Endothelial cell of umbilical vein (primary cell): ENCODE measurements around the gene GLTP. TPM values are rescaled to one million over a fixed set of nuclear protein-coding genes. Genes with fewer than 3 reads are reported as not detected.

Experiments used
- BruUV-seq: library from RNA; stranded (reverse); fragments of 400-500 nt; replicated peaks from 2 replicates; lab custom pipeline; 2021; lab: Mats Ljungman, UMichigan
- CTCF ChIA-PET: fragments of 300-600, 350-600 bp; sonication (Branson Sonifier 250); formaldehyde crosslinking; loops from one replicate; lab custom pipeline; 2021; ENCODE audit warnings: antibody characterized with exemption, inconsistent platforms; lab: Charles Lee
- POLR2A ChIA-PET: fragments of 300-600, 350-600 bp; sonication (Branson Sonifier 250); formaldehyde crosslinking; loops from one replicate; lab custom pipeline; 2021; ENCODE audit warnings: antibody characterized with exemption, inconsistent platforms; lab: Charles Lee
- DNase-seq: peaks from one replicate; pipeline ENCODE4 v3.0.0-alpha.2; 2011; ENCODE audit warnings: low read depth, low spot score
- FAIRE-seq: peaks from 2 replicates; lab custom pipeline; 2011; peaks lifted over from hg19 to GRCh38; lab: Jason Lieb, UNC
- H2AFZ ChIP-seq: 2 replicates; pipeline ENCODE4 v1.6.0; 2012; ENCODE audit warnings: low read depth, low read length, control low read depth, inconsistent platforms
- H3K27ac ChIP-seq: 2 replicates; pipeline ENCODE4 v1.5.1; 2011; ENCODE audit warnings: low read depth, mild to moderate bottlenecking, control low read depth, low read length, moderate library complexity; ENCODE audit not compliant: insufficient read depth
- H3K27me3 ChIP-seq, 2 experiments: 2 replicates each; pipeline versions ENCODE4 v1.6.0 to v1.6.1; 2011; ENCODE audit warnings: low read length in 2 of 2, mixed read lengths in 1 of 2; ENCODE audit not compliant: control insufficient read depth in 2 of 2, insufficient read depth in 2 of 2
- H3K36me3 ChIP-seq, 2 experiments: 2 replicates in 1 of 2; 3 replicates in 1 of 2; pipeline ENCODE4 v1.5.1; 2011; ENCODE audit warnings: low read length in 2 of 2, mild to moderate bottlenecking in 1 of 2, moderate library complexity in 1 of 2; ENCODE audit not compliant: control insufficient read depth in 2 of 2, insufficient read depth in 2 of 2; ENCODE audit errors: extremely low read depth in 1 of 2
- H3K4me1 ChIP-seq: 3 replicates; pipeline ENCODE4 v1.5.1; 2011; ENCODE audit warnings: mild to moderate bottlenecking, low read length; ENCODE audit not compliant: control insufficient read depth, insufficient read depth; ENCODE audit errors: extremely low read depth
- H3K4me2 ChIP-seq: 2 replicates; pipeline ENCODE4 v1.6.1; 2011; ENCODE audit warnings: low read length, control low read depth, mixed read lengths; ENCODE audit not compliant: insufficient read depth
- H3K4me3 ChIP-seq, 3 experiments: fragments of 200-600 bp in 1 of 3; sonication (generic), shearing (Covaris generic) in 1 of 3; replicated peaks in 1 of 3; 2 replicates each; pipeline ENCODE4 v1.5.1; 2011 to 2016; ENCODE audit warnings: control low read depth in 3 of 3, low read length in 3 of 3, mild to moderate bottlenecking in 2 of 3, inconsistent platforms in 1 of 3, low read depth in 1 of 3, moderate library complexity in 1 of 3; ENCODE audit not compliant: insufficient read depth in 1 of 3
- H3K79me2 ChIP-seq: 2 replicates; pipeline ENCODE4 v1.6.0; 2012; ENCODE audit warnings: low read length, inconsistent platforms; ENCODE audit not compliant: control insufficient read depth, insufficient read depth
- H3K9ac ChIP-seq: replicated peaks from 2 replicates; pipeline ENCODE3; 2011; ENCODE audit warnings: low read length, control low read depth; ENCODE audit not compliant: insufficient read depth; ENCODE audit errors: extremely low read depth
- H3K9me1 ChIP-seq: replicated peaks from 3 replicates; pipeline ENCODE4 v1.6.0; 2011; ENCODE audit warnings: mild to moderate bottlenecking, low read length; ENCODE audit not compliant: control insufficient read depth, insufficient read depth; ENCODE audit errors: extremely low read depth
- H3K9me3 ChIP-seq: replicated peaks from 2 replicates; pipeline ENCODE4 v1.5.1; 2012; ENCODE audit warnings: low read length, inconsistent platforms; ENCODE audit not compliant: control insufficient read depth, insufficient read depth
- H4K20me1 ChIP-seq: replicated peaks from 2 replicates; pipeline ENCODE3; 2011; ENCODE audit warnings: mild to moderate bottlenecking, low read length; ENCODE audit not compliant: control insufficient read depth, insufficient read depth; ENCODE audit errors: extremely low read depth
- CTCF ChIP-seq, 2 donors: IDR thresholded peaks; 1 replicate in 1 of 2; 2 replicates in 1 of 2; pipeline ENCODE4 v1.5.1; 2011; ENCODE audit warnings: low read length in 2 of 2, mild to moderate bottlenecking in 2 of 2, moderate library complexity in 2 of 2, control low read depth in 1 of 2, inconsistent platforms in 1 of 2, low read depth in 1 of 2; ENCODE audit not compliant: insufficient read depth in 1 of 2; ENCODE audit errors: extremely low read depth in 1 of 2
- EZH2 ChIP-seq: IDR thresholded peaks from 2 replicates; pipeline ENCODE4 v1.6.1; 2012; ENCODE audit warnings: borderline replicate concordance, low read depth, mild to moderate bottlenecking, moderate library complexity, low read length, inconsistent platforms; ENCODE audit not compliant: severe bottlenecking
- FOS ChIP-seq: IDR thresholded peaks from 2 replicates; pipeline ENCODE4 v1.6.1; 2011; ENCODE audit warnings: mild to moderate bottlenecking, low read length, moderate library complexity, borderline replicate concordance; ENCODE audit not compliant: insufficient read depth
- GATA2 ChIP-seq: IDR thresholded peaks from 2 replicates; pipeline ENCODE4 v1.7.0; 2011; ENCODE audit warnings: low read depth, mild to moderate bottlenecking, moderate library complexity, mixed read lengths, low read length; ENCODE audit not compliant: insufficient read length, insufficient read depth
- JUN ChIP-seq: IDR thresholded peaks from 2 replicates; pipeline ENCODE4 v1.6.1; 2011; ENCODE audit warnings: borderline replicate concordance, low read depth; ENCODE audit not compliant: insufficient read length, insufficient read depth
- MAX ChIP-seq: IDR thresholded peaks from 2 replicates; pipeline ENCODE4 v1.6.1; 2011; ENCODE audit not compliant: insufficient read depth, insufficient read length
- MYC ChIP-seq: IDR thresholded peaks from one replicate; pipeline ENCODE4 v1.6.1; 2011; ENCODE audit warnings: mild to moderate bottlenecking, low read depth, low read length
- POLR2A ChIP-seq: IDR thresholded peaks from 2 replicates; pipeline ENCODE4 v1.6.1; 2012; ENCODE audit warnings: low read depth, mild to moderate bottlenecking, control low read depth, low read length
- POLR2AphosphoS5 ChIP-seq: IDR thresholded peaks from 2 replicates; pipeline ENCODE4 v1.6.1; 2012; ENCODE audit warnings: low read depth, mild to moderate bottlenecking, control low read depth, low read length, moderate library complexity; ENCODE audit not compliant: insufficient read depth
- dilution Hi-C: fragments of 300-500 bp; cut with MboI; formaldehyde crosslinking; loops from one replicate; pipeline ENCODE4 v1.15.0; 2019; ENCODE audit warnings: low sequenced_read_pairs; ENCODE audit not compliant: extremely low pct_ligation_motif_present
- intact Hi-C: fragments of 100-400 bp; cut with micrococcal nuclease; formaldehyde crosslinking; loops from one replicate; pipeline ENCODE4 v1.10.0; 2022
- polyA plus RNA-seq, 4 experiments: library from polyadenylated mRNA; depleted of rRNA in 3 of 4; stranded (reverse) in 3 of 4; unstranded in 1 of 4; fragments of >200 nt; gene quantifications; 2 replicates each; pipeline versions ENCODE4 v1.2.1 to v1.2.3, GENCODE V29; 2011 to 2012; ENCODE audit warnings: missing spikeins in 1 of 4
- total RNA-seq: library from RNA; stranded (reverse); gene quantifications from 2 replicates; pipeline ENCODE4 v1.2.3, GENCODE V29; 2021

GLTP gene
- total and polyA plus RNA-seq, 2 donors (not counting 3 experiments of a cell fraction or from before 2014, with no cell fraction given): 21.5 to 46.6 TPM

- FAIRE-seq (peak; percentile 54), DNase-seq (no peak)
- H3K9ac ChIP-seq: no peak overlapping the region
- ChIA-PET POLR2A (no interaction called here), CTCF (no interaction called here)
- intact Hi-C loops: loop anchor here (2.0 kb wide), 1 partner anchor 363 kb away; no protein-coding TSS in a partner anchor
- no peak overlapping the region for H3K4me3 ChIP-seq
- no peak overlapping the region for H2AFZ ChIP-seq
- TF ChIP-seq EZH2 (no peak), JUN (no peak), POLR2AphosphoS5 (no peak), POLR2A (no peak), GATA2 (no peak), CTCF (IDR thresholded peaks at IDR 0.05; ENCODE audit: extremely low read depth in 1 of 2, insufficient read depth in 1 of 2, low read depth in 1 of 2, low read length in 2 of 2) (no peak), MYC (no peak), FOS (no peak), MAX (no peak)
- H3K36me3 ChIP-seq: no peaks in the 10 kb centered on the region
- H3K27ac ChIP-seq: no peak overlapping the region
- H3K27me3 ChIP-seq: no peaks in the 10 kb centered on the region
- no peaks in the 10 kb centered on the region for H3K9me3 ChIP-seq
- dilution Hi-C loops: no loop called here
- H3K4me2 ChIP-seq: no peak overlapping the region
- no peaks in the 10 kb centered on the region for H3K9me1 ChIP-seq
- H4K20me1 ChIP-seq: no peaks in the 10 kb centered on the region
- no TSS peak for BruUV-seq
- peaks cover 22% of the 10 kb centered on the region for H3K79me2 ChIP-seq
- H3K4me1 ChIP-seq: peaks cover 17% of the 10 kb centered on the region
Measured at GRCh38 chr12:109881752-109882151, 1.4 kb upstream of the GLTP start.
